ENCODE results near the gene SCAP. TPM values are rescaled to one million over a fixed set of nuclear protein-coding genes. Genes with fewer than 3 reads are reported as not detected.

SCAP gene
- total RNA-seq, 1 experiment from 2014 or later = 115 TPM

- TF ChIP-seq ZNF425 (CRISPR knock-in tag; conservative IDR thresholded peaks at IDR 0.05) = no peak
- TF ChIP-seq ZNF232 (CRISPR knock-in tag; IDR thresholded peaks at IDR 0.05) = no peak
- TF ChIP-seq PREB (CRISPR knock-in tag; IDR thresholded peaks at IDR 0.05; ENCODE audit: borderline replicate concordance) = no peak
- no peak for TF ChIP-seq STAT6 (CRISPR knock-in tag; conservative IDR thresholded peaks at IDR 0.05; ENCODE audit: low read depth)
- TF ChIP-seq RORB (CRISPR knock-in tag; IDR thresholded peaks at IDR 0.05) = no peak
- no peak for TF ChIP-seq FOXP1 (CRISPR knock-in tag; IDR thresholded peaks at IDR 0.05; ENCODE audit: borderline replicate concordance)
- TF ChIP-seq ZNF512 (CRISPR knock-in tag; IDR thresholded peaks at IDR 0.05; ENCODE audit: borderline replicate concordance) = no peak
These were observed 81.4 kb downstream of the SCAP start (continued) for GRCh38 chr3:47394140-47394870.

- Mint-ChIP-seq H3K4me1 (peaks cover 4% of the 10 kb centered on the region), H3K36me3 (peaks cover 14% of the 10 kb centered on the region), H3K27ac (peak overlapping the region; percentile 79; the same call in 1 of the 2 replicates), H3K4me3 (no peak overlapping the region), H3K9me3 (no peaks in the 10 kb centered on the region), H3K27me3 (ENCODE audit: low read depth) (no peaks in the 10 kb centered on the region)
- ATAC-seq (no peak), DNase-seq (ENCODE audit: low spot score) (no peak)
- POLR2A ChIA-PET = no interaction called here
- CTCF ChIA-PET = interaction anchor here (1.3 kb wide), 1 partner anchor 142 kb away, joined by 3 read pairs; no protein-coding TSS in a partner anchor
- TF ChIP-seq KAT7 (CRISPR knock-in tag; IDR thresholded peaks at IDR 0.05; ENCODE audit: borderline replicate concordance) (no peak), ATF2 (CRISPR knock-in tag; IDR thresholded peaks at IDR 0.05; ENCODE audit: borderline replicate concordance, low read depth) (no peak), E2F5 (CRISPR knock-in tag; IDR thresholded peaks at IDR 0.05) (no peak), ERG (CRISPR knock-in tag; IDR thresholded peaks at IDR 0.05) (no peak), JUN (CRISPR knock-in tag; IDR thresholded peaks at IDR 0.05) (no peak), TEAD4 (CRISPR knock-in tag; IDR thresholded peaks at IDR 0.05) (no peak), ZNF671 (CRISPR knock-in tag; IDR thresholded peaks at IDR 0.05) (no peak), E2F4 (CRISPR knock-in tag; IDR thresholded peaks at IDR 0.05; ENCODE audit: borderline replicate concordance, low read depth) (no peak), OVOL2 (CRISPR knock-in tag; IDR thresholded peaks at IDR 0.05; ENCODE audit: borderline replicate concordance) (no peak), SMAD3 (CRISPR knock-in tag; IDR thresholded peaks at IDR 0.05; ENCODE audit: borderline replicate concordance) (no peak), ZNF121 (CRISPR knock-in tag; IDR thresholded peaks at IDR 0.05) (no peak), NFYB (CRISPR knock-in tag; conservative IDR thresholded peaks at IDR 0.05; ENCODE audit: low read depth) (no peak), ZNF423 (CRISPR knock-in tag; IDR thresholded peaks at IDR 0.05) (no peak)
These were observed 82.8 kb downstream of the SCAP start for GRCh38 chr3:47392933-47393332.
